Ovary (tissue), 3 donors: ENCODE data around the gene ST3GAL3.

ENCODE experiments used
- POLR2A ChIP-seq: fragments of 450-650 bp; IDR thresholded peaks from one replicate; pipeline ENCODE4 v1.6.1; 2017; ENCODE audit warnings: antibody characterized with exemption, mild to moderate bottlenecking, moderate library complexity
- TF ChIP-seq, protein P1 (sequence below), 3 donors: fragments of 450-650 bp in 2 of 3; fragments of 200-600 bp in 1 of 3; IDR thresholded peaks; one replicate each; pipeline versions ENCODE4 v1.5.1 to v1.8.0; 2016 to 2022; ENCODE audit warnings: antibody characterized with exemption in 3 of 3, mild to moderate bottlenecking in 1 of 3
- donor health status: DM: no; HTN: no; CAD: no.

DNA sequence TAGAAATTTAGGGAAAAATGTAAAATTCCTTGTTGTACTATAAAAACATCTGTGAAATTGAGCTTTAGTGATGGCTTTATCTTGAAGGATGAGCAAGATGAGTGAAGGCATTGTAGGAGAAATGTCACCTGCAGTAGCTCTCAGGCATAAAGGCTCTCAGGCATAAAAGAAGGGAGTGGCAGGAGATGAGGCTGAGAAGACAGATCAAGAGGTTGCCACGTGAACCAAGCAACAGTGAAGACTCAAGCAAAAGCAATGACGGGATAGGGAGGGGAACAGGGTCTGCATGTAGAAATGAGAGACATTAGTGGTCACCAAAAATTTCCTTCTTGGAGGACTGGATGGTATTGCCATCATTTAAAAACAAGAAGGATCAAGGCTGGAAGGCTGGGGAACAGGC lies 98.8 kb downstream of the ST3GAL3 start:
- no peak for TF ChIP-seq POLR2A
- TF ChIP-seq, protein P1, sequence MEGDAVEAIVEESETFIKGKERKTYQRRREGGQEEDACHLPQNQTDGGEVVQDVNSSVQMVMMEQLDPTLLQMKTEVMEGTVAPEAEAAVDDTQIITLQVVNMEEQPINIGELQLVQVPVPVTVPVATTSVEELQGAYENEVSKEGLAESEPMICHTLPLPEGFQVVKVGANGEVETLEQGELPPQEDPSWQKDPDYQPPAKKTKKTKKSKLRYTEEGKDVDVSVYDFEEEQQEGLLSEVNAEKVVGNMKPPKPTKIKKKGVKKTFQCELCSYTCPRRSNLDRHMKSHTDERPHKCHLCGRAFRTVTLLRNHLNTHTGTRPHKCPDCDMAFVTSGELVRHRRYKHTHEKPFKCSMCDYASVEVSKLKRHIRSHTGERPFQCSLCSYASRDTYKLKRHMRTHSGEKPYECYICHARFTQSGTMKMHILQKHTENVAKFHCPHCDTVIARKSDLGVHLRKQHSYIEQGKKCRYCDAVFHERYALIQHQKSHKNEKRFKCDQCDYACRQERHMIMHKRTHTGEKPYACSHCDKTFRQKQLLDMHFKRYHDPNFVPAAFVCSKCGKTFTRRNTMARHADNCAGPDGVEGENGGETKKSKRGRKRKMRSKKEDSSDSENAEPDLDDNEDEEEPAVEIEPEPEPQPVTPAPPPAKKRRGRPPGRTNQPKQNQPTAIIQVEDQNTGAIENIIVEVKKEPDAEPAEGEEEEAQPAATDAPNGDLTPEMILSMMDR (IDR thresholded peaks at IDR 0.05), result no peak
